Activated CD4-positive, CD25-positive, alpha-beta regulatory T cell (primary cell): Measurements from ENCODE around the gene MYRFL.
"Not testable (repeated sequence)": the region's sequence is repeated elsewhere in the genome, so short reads cannot be mapped to it uniquely, and the experiment has no call there.

Source experiments
- DNase-seq, 4 experiments: peaks; one replicate each; lab custom pipeline; 2025; lab: John Stamatoyannopoulos, UW

Gene MYRFL

DNA sequence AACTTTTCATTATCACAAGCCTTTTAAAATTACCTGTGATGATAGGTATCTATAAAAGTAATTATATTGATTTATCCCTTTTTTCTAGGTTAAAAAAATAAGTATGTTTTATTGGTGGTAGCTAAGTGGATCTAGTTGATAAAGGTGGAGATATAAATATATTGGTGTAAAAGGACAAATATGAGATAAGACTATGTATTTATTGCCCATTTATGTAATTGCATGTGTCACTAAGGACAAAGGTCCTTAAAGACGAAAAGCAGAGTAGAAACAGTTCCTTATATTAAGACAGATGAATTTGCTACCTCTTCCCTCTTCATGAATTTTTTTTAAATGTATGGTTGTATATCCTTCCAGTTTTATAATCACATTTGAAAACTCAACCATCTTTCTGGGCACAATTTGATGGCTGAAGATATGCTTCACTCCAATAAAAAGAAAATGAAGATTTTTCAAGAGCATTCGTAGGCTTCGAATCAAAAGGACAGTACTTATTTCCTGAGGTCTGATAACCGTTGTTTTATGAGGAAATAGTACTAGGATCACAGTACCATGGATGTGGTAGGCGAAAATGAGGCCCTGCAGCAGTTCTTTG lies at the start of gene MYRFL:
TSS of gene MYRFL (plus strand) at position 262 of the 595 bp plus-strand sequence. CDS start at position 553, 291 bp downstream.
- no peak for DNase-seq

DNA sequence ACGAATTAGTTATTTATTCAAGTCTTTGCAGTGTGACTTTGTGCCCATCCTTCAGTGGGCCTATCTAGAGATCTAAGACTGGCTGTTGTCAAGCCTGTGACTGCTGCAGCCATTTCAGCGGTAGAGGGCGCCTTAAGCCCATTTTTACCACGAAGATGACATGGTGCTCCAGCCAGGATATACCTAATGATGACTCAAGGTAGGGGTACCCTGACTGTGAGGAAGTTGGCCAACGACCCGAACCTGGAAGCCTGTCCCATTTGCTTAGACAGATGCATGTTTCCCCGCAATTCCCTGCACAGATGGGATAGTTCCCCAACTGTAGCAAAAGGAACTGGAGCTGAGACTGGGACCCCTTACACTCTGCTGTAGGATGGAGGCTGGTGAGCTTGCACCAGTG lies 45.1 kb upstream of the MYRFL start:
- no peak for DNase-seq

DNA sequence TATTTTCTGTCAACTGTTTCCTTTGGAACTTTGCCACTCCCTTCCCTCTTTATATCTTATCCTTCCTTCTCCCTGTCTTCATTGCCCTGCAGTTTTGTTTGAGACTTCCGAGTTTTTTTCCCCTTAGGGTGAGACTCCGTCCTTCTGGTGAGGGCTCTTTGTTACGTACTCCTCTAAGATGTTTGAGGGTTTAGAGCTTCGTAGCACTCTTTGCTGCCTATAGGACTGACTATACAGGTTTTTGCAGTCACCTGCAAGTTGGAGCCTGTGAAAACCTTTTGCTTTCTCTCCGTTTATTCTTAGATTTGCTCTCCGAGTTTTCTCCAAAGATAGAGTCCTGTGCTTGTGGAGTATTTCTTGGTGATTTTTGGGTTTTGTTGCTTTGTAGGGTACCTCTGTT lies 41.7 kb upstream of the MYRFL start:
- no peak for DNase-seq

DNA sequence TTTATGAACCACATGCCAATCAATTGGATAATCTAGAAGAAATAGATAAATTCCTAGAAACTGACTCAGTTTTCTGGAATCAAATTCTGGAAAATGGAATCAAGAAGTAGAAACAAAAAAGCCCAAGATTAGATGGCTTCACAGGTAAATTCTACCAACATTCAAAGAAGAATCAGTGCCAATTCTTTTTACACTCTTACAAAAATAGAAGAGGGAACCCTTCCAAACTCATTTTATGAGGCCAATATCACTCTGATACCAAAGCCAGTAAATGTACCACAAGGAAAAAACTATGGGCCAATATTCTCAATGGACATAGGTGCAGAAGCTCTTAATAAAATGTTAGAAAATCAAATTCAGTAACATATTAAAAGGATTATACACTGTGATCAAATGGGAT lies 35.7 kb upstream of the MYRFL start:
- no peak for DNase-seq

DNA sequence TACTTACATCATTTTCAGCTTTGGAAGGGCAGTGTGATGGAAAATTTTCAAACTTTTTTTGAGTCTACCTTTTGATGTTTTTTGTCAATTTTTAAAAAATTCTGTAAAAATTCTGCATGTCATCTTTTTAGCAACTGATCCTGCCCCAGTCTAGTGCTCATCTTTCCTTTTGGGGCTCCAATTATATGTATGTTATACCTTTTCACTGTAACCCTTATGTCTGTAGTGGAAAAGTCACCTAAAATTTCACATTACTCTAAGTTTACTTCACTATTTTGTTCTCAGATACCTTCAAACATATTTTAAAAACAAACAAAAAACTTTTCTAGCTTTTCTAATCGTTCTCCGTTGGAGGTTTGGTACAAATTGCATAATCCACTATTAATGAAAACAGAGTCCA lies 32.5 kb upstream of the MYRFL start:
- no peak for DNase-seq

DNA sequence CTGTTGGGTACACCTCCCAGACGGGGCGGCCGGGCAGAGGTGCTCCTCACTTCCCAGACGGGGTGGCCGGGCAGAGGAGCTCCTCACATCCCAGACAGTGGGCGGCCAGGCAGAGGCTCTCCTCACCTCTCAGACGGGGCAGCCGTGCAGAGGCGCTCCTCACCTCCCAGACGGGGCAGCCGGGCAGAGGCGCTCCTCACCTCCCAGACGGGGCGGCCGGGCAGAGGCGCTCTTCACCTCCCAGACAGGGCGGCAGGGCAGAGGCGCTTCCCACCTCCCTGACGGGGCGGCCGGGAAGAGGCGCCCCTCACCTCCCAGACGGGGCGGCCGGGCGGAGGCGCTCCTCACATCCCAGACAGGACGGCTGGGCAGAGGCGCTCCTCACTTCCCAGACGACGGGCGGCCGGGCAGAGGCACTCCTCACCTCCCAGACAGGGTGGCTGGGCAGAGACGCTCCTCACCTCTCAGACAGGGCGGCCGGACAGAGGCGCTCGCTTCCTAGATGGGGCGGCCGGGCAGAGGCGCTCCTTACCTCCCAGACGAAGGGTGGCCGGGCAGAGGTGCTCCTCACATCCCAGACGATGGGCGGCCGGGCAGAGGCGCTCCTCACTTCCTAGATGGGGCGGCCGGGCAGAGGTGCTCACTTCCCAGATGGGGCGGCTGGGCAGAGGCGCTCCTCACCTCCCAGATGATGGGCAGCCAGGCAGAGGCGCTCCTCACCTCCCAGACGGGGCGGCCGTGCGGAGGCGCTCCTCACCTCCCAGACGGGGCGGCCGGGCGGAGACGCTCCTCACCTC lies 17.7 kb upstream of the MYRFL start:
- not testable (repeated sequence) for DNase-seq

DNA sequence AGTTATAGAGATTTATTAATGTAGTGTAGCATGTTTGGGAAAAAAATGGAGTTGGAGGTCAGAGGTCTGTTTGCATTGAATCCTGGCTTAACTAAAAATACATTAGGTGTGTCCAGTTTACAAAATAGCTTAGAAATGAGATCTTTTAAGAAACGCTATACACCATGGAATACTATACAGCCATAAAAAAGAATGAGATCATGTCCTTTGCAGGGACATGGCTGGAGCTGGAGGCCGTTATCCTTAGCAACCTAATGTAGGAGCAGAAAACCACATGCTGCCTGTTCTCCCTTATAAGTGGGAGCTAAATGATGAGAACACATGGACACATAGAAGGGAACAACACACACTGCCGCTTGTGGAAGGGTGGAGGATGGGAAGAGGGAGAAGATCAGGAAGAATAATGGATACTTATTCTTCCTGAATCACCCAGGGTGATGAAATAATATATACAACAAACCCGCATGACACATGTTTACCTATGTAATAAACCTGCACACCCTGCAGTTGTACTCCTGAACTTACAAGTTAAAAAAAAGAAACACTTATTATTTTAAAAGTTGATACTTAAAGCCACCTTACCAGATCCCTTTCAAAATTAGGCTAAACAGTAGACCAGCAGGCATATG lies 14.0 kb upstream of the MYRFL start:
- no peak for DNase-seq

DNA sequence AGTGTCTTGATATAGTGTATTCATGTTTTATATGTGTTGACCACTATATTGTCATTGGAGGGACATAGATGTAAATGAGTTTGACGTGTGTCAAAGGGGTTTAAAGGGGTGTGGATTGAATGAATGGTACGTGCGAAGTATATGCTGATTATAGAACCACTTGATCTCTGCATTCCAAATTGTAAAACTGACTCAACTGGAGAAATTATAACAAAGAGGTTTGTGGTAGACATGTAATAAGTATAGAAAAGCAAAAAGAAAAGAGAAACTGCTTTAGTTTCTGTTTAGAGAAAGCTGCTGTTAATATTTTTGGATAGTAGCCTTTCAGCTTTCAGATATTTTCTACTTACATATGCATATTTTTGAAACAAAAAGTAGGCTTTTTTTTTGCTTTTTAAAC lies 8.9 kb upstream of the MYRFL start:
- no peak for DNase-seq

DNA sequence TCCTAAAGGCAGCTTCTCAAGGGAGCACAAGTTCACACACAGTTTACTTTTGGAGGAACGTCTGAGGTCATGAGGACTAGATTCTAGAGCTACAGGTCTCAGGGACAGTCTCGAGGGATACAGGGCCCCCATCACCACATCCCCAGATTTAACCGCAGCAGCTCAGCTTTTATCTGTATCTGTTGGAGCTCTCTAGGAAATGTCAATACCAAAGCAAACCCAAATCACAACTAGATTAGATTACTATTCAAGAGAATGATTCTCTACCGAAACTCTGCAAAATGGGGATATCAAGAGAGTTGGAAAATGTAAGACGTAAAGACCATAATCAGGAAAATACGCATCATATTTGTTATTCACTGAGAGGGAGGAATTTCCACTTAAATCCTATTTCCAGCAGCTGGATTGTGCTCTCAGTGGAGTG lies 4.0 kb upstream of the MYRFL start:
- DNase-seq: no peak

DNA sequence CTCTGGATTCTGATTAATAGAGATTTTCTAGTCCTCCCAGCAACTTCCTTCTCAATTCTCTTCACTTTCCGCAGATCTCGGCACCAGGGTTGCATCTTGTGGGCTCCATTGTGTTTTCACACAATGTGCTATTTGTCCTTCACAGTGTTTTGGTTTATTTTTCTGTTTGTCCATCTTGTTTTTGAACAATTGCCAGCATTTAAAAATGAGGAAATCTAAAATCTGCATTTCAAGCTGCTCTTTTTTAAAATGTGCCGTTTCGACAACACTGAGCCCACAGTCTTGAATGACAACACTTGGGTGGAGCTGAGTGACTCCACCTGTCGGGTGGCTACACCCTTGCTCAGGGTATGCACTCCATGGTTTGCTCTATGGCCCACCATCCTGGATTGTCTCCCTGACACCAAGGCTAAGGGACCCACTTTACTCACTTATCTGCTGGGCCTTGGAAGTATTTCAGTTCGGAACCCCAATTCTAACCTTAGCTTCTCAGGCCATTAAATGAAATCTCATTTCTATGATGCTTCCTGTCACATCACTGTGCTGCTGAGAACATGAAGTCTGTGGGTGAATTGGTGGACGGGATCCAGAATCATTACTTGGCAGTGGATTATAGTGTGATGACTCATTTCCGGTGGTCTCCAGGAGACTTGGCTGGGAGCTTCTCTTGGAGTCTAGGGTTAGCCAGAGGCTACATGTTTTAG lies 3.4 kb upstream of the MYRFL start:
- DNase-seq: no peak

DNA sequence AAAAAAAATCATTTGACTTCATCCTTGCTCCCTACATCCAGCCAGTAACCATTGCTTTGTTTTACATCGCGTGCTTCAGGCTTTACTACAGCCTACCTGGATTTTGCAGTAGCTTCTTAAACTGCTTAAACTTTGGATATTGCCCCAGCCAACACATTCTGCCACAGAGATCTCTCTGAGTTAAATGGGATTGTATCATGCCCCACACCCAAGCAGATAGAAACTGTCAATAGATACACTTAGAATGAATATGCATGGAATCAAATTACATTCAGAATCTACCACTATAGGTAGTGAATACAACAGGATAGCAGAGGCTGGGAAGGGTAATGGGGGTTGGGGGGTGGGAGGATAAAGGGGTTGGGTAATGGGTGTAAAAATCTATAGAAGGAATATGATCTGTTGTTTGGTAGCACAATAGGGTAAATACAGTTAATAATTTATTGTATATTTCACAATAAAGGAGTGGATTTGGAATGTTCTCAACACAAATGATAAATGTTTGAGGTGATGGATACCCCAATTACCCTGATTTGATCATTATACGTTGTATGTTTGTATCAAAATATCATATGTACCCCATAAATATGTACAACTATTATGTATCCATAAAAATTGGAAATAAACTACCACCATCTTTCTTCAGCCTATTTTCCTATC lies 2.7 kb upstream of the MYRFL start:
- DNase-seq: no peak

DNA sequence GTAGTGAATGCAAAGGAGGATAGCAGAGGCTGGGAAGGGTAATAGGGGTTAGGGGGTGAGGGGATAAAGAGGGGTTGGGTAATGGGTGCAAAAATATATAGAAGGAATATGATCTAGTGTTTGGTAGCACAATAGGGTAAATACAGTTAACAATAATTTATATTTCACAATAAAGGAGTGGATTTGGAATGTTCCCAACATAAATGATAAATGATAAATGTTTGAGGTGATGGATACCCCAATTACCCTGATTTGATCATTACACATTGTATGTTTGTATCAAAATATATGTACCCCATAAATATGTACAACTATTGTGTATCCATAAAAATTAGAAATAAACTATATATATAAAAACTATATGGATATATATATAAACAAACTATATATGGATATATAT lies 999 bp upstream of the MYRFL start:
- no peak for DNase-seq

DNA sequence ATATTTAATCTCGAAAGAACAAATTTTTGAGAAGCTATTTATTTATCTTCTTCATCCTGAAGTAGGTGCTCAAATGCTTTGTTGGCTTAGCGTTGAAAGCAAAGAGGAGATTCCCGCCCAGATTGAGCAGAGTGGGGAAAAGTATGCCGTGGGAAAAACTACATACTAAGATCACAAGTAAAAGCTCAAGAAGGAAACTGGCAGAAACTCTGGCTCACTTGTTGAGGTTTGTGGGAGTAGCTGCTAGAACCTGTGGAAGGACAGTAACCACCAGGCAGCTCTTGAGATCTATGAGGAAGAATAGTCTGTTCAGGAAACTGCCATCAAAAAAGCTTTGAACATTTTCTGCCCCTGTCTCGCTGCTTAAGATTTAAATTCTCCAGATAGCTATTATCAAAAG lies 3.9 kb downstream of the MYRFL start:
- no peak for DNase-seq

DNA sequence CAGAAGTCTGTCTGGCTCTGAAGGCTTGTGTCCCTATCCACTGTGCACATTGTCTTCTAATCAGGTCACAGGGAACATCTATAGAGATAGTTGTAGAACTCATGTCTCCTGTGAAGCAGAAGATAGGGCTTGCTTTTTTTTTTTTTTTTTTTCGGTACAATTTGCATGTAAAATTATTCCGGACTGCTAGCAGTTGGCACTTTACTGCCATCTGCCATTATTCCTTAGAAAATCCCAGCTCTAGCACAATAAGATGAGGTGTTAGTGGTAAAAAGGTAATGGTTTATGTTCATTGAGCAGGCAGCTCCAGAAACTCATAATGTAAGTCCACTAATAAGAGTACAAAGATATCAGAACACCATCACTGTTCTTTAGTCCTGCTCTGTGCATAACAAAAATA lies 8.7 kb downstream of the MYRFL start:
- no peak for DNase-seq

DNA sequence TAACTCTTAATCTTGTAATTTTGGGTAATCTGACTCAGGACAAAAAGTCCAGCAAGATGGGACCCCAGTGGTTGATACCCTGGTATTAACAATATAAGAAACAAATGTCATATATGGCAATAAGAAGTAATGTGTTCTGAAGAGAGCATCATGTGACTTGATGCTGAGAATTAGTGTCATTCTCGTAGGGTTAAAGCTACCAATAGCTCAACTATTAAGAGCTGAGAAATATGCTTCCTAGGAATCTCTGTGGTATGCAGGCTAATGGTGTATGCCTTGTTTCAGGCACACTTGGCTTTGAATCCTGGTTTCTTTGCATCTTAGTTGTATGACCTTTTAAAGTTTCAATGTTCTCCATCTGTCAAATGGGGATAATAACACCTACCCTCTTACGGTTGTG lies 9.1 kb downstream of the MYRFL start:
- DNase-seq: no peak

DNA sequence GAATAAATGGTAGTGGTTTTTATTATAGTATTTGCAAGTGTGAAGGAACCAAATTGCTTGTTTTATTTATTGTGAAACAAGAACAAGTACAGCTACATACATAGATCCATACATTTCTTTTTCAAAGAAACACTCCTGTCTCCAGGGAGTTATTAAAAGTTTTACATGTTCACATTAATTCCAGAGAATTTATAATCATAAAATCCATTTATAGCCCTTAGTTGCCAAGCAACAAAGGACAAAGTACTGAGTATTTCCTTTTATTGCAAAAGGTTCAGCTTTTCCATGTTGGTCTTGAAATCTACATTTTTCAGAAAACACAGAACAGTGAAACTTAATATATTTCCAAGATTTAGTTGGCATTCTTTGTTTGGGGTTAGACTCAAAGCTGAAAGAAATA lies 9.5 kb downstream of the MYRFL start:
- no peak for DNase-seq

DNA sequence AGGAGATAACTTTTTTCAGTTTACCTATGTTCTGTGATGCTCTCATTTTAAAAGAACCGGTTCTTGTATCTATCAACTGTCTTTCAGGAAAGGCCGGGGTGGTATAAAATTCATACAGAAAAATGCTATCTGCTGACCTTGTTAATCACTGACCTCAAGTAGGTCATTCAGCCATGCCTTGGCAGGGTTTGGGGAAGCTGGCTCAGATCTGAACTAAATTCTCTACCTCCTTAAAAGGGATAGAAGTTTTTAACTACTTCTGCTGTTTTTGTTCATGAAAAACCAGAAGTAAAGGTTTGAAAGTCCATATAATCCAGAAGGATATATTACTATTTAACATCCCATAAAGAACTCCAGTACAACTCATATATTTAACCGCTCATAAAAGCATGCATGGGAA lies 10.1 kb downstream of the MYRFL start:
- DNase-seq: no peak

DNA sequence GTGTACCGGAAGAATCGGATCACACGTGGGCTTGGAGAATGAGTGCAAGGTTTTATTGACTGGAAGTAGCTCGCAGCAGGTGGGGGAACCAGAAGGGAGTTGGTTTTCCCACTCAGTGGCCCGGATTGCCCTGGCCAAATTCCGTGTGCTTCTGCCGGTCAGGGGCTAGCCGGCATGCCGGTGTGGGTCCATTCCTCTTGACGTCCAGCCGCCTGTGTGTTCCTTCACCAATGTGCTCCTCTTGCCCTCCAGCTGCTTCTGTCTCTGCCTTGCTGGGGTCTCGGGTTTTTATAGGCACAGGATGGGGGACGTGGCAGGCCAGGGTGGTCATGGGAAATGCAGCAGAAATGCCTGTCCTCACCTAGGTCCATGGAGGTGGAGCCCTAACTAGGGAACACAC lies 11.0 kb downstream of the MYRFL start:
- no peak for DNase-seq

DNA sequence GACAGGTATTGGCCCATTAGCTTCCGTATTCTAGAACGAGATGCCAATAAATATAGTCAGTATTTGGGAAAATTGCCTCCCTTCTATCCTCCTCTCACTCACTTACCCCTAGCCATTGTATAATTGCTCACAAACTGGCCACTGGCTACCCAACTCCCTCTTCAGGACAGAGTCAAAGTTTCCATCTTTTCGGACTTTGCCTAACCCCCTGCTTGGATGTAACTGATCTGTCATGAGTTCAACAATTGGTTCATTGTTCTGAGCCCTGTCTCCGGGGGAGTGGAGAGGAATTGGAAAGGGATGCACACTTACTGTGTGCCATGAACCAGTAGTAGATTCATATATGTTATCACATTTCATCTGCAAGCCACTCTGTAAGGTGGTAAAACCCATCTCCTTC lies 12.2 kb downstream of the MYRFL start:
- DNase-seq: no peak

DNA sequence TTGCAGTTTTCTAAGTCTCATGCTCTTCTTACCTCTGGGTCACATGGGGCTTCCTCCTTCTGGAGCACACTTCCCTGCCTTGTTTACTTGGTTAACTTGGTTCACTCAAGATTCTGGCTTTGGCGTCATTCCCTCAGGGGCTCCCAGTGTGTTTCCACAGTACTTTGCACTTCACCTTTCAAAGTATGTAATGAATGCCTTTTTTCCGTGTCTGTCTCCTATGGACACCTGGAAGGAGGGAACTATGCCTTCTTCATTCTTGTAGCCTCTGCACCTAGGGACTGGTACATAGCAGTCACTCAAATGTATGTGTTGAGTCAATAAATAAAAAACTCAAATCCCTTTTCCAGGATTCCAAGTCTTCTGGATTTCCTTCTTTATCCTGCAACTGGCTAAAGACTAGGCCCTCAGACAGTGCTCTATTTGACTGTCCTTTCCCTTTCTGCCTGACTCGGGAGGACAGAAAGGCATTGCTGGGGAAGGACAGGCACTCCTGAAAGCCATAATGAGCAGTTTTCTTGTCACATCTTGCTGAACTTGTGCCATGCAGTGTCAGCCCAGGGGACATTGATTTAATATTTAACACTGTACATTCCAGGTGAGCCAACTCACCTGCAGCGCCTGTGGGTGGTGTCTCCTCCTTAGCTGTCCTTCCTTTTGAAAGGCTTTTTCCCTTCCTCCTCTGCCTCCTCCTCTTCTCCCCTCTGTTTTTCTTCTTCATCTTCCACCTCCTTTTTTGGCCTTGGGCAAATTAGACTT lies 12.8 kb downstream of the MYRFL start:
- DNase-seq: no peak

DNA sequence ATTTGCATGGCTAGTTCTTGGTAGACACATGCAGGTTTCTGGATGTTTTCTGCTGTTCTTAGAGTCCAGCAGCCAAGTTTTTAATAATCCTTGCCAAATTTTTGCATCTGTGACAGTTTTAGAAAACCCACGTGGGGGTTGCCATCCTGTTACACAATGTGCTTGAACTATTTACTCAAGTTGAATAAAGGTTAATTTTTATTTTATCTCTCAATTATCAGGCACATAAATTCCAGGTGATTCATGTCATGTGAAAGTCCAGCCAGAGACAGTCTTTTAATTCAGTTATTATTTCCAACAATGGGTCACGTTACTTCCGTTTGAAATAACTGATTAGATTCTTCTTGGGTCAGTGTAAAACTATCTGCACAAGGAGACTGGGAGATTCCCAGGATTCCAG lies 15.7 kb downstream of the MYRFL start:
- DNase-seq: no peak

DNA sequence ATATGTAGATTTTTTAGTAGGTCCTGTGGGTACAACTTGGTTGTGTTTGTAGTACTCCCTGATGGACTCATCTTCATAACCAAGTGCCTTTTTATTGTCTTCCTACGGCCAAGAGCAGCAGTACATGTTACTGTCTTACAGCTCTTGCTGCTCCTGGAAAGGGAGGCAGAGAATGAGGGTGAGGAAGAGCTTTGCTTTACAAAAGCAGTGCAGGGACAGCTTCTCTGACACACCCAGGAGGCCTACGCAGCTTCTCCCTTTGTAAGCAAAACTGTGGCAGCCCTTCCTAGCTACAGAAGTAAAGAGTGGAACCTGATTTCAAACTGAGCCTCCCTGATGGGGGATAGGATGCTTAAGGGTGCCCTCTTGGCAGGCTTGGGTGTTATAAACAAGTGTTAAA lies 18.6 kb downstream of the MYRFL start:
- DNase-seq: no peak
